Fibroblast of the aortic adventitia (primary cell): Measurements from ENCODE around the gene SLC35A1. TPM values are rescaled to one million over a fixed set of nuclear protein-coding genes. Genes with fewer than 3 reads are reported as not detected.

Source experiments
- DNase-seq: peaks from one replicate; pipeline ENCODE4 v3.0.0-alpha.2; 2010; ENCODE audit warnings: low read depth
- H3K4me3 ChIP-seq: 2 replicates; pipeline ENCODE4 v1.5.1; 2011; ENCODE audit warnings: low read depth, mild to moderate bottlenecking, control low read depth, low read length, moderate library complexity
- total RNA-seq: library from RNA; depleted of rRNA; stranded (reverse); fragments of >200 nt; gene quantifications from 2 replicates; pipeline ENCODE4 v1.2.3, GENCODE V29; 2012; ENCODE audit warnings: low replicate concordance
- TF ChIP-seq, protein P1 (sequence below): IDR thresholded peaks from 2 replicates; pipeline ENCODE4 v1.5.1; 2011; ENCODE audit warnings: mild to moderate bottlenecking, low read length, control low read depth, inconsistent platforms; ENCODE audit not compliant: insufficient read depth

SLC35A1 gene
- 15.8 and 17.1 TPM in 2 replicates for total RNA-seq

GRCh38 chr6:87472525-87473418 is at the start of gene SLC35A1:
SLC35A1 (plus strand) TSS chr6:87472974; CDS start chr6:87473004, 30 bp downstream.
- DNase-seq: peak; percentile 84
- TF ChIP-seq, protein P1, sequence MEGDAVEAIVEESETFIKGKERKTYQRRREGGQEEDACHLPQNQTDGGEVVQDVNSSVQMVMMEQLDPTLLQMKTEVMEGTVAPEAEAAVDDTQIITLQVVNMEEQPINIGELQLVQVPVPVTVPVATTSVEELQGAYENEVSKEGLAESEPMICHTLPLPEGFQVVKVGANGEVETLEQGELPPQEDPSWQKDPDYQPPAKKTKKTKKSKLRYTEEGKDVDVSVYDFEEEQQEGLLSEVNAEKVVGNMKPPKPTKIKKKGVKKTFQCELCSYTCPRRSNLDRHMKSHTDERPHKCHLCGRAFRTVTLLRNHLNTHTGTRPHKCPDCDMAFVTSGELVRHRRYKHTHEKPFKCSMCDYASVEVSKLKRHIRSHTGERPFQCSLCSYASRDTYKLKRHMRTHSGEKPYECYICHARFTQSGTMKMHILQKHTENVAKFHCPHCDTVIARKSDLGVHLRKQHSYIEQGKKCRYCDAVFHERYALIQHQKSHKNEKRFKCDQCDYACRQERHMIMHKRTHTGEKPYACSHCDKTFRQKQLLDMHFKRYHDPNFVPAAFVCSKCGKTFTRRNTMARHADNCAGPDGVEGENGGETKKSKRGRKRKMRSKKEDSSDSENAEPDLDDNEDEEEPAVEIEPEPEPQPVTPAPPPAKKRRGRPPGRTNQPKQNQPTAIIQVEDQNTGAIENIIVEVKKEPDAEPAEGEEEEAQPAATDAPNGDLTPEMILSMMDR: peak; percentile 23
- H3K4me3 ChIP-seq: peak within 1 kb of the TSS; percentile 95

DNA sequence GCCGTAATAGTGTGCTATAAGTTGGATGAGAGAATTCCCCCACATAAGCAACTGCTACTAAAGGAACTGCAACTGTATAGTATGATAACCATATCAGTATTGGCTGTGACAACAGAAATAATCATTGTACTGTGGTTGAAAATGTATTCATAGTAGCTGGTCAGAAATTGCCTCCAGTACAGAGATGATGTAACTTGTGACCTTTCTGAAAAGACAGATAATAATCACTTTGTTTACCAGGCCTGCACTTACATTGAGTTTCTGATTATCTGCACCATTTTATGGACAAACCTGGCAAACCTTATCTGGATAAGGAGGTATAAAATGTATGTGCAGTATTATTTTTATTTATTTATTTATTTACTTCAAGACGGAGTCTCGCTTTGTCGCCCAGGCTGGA is 46.0 kb upstream of the SLC35A1 start:
- TF ChIP-seq, protein P1: no peak
- DNase-seq: no peak
- H3K4me3 ChIP-seq: no peak overlapping the region

GRCh38 chr6:87430499-87430898 is 42.3 kb upstream of the SLC35A1 start:
- TF ChIP-seq, protein P1: no peak
- DNase-seq: no peak
- no peak overlapping the region for H3K4me3 ChIP-seq

- DNase-seq: no peak
- no peak overlapping the region for H3K4me3 ChIP-seq
- TF ChIP-seq, protein P1: no peak
These were observed 41.5 kb upstream of the SLC35A1 start for GRCh38 chr6:87431263-87431662.

- H3K4me3 ChIP-seq: no peak overlapping the region
- TF ChIP-seq, protein P1: no peak
- DNase-seq: peak; percentile 65
These were observed 36.3 kb upstream of the SLC35A1 start for GRCh38 chr6:87436435-87436834.

GRCh38 chr6:87441711-87442110 is 31.1 kb upstream of the SLC35A1 start:
- DNase-seq: no peak
- no peak overlapping the region for H3K4me3 ChIP-seq
- TF ChIP-seq, protein P1: no peak
